ENCODE data around the gene WNT9B.

The WNT9B gene

DNA sequence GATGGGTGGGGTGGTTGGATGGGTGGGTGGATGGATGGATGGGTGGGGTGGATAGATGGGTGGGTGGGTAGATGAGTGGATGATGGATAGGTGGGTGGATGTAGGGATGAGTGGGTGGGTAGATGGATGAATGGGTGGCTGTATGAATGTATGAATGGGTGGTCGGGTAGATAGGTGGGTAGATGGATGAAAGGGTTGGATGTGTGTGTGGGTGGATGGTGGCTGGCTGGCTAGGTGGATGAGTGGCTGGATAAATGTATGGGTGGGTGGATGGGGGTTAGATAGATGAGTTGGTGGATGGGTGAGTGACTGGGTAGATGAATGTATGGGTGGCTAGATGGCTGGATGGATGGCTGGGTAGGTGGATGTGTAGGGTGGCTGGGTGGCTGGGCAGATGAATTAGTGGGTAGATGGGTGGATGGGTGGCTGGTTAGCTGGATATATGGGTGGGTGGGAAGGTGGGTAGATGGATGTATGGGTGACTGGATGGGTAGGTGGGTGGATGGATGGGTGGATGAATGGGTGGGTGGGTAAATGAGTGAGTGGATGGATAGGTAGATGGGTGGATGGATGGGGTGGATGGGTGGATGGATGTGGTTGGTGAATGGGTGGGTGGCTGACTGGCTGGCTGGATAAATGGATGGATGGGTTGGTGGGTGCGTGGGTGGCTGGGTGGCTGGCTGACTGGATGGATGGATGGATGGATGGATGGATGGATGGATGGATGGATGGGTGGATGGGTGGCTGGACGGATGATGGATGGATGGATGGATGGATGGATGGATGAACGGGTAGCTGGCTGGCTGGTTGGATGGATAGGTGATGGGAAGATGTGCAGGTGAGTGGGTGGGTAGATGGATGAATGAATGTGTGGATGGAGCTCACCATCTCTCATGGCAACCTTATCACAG, 52.6 kb downstream of the WNT9B start:
- TF ChIP-seq, protein P1, sequence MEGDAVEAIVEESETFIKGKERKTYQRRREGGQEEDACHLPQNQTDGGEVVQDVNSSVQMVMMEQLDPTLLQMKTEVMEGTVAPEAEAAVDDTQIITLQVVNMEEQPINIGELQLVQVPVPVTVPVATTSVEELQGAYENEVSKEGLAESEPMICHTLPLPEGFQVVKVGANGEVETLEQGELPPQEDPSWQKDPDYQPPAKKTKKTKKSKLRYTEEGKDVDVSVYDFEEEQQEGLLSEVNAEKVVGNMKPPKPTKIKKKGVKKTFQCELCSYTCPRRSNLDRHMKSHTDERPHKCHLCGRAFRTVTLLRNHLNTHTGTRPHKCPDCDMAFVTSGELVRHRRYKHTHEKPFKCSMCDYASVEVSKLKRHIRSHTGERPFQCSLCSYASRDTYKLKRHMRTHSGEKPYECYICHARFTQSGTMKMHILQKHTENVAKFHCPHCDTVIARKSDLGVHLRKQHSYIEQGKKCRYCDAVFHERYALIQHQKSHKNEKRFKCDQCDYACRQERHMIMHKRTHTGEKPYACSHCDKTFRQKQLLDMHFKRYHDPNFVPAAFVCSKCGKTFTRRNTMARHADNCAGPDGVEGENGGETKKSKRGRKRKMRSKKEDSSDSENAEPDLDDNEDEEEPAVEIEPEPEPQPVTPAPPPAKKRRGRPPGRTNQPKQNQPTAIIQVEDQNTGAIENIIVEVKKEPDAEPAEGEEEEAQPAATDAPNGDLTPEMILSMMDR (IDR thresholded peaks at IDR 0.05), result no peak
- no peak overlapping the region for H3K27ac ChIP-seq
- peaks cover 9% of the 10 kb centered on the region for H3K27me3 ChIP-seq
- no peaks in the 10 kb centered on the region for H3K9me3 ChIP-seq
- no peaks in the 10 kb centered on the region for H3K36me3 ChIP-seq
- H3K4me1 ChIP-seq (ENCODE audit: control insufficient read depth in 1 of 2, insufficient read depth in 1 of 2, low read depth in 1 of 2, low read length in 1 of 2), result peaks cover 10 to 14% of the 10 kb centered on the region in 2 experiments
- no peak overlapping the region for H3K4me3 ChIP-seq (ENCODE audit: low read depth in 1 of 2, low read length in 1 of 2)

DNA sequence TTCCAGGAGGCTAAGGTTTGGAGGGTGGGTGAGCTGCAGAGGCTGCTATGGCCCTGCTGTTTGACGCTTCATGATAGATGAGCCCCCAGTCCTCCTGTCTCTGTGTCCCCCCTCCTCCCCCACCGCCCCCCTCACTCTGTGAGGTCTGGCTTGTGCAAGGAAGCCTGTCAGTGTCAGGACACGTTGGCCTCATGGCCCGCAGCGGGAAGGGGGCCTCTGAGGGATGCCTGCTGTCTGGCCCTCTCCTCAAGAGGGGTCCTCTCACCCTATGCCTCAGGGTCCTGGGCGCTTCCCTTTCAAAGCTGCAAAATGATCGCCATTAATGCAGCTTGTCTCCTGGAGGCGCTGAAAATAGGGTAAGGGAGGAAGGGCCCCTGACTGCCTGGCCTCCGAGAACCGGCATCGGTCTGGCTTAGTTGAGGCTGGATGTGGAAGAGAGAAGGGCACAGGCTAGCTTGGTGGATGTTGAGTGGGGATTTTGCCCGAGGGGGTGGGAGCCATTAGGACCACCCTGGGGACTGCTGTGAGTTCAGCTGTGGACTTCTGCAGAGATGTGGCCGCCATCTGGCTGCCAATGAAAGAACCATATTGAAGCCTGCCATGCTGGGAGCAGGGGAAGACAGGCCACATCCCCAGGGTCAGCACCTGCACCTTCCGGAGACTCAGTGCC, 56.8 kb downstream of the WNT9B start:
- Histone ChIP-seq H3K36me3 (no peaks in the 10 kb centered on the region), H3K4me1 (ENCODE audit: control insufficient read depth in 1 of 2, insufficient read depth in 1 of 2, low read depth in 1 of 2, low read length in 1 of 2) (peaks cover 10 to 14% of the 10 kb centered on the region in 2 experiments), H3K27me3 (peaks cover 6% of the 10 kb centered on the region), H3K4me3 (ENCODE audit: low read depth in 1 of 2, low read length in 1 of 2) (no peak overlapping the region), H3K27ac (no peak overlapping the region), H3K9me3 (no peaks in the 10 kb centered on the region)
- TF ChIP-seq, protein P1 (IDR thresholded peaks at IDR 0.05), result no peak

DNA sequence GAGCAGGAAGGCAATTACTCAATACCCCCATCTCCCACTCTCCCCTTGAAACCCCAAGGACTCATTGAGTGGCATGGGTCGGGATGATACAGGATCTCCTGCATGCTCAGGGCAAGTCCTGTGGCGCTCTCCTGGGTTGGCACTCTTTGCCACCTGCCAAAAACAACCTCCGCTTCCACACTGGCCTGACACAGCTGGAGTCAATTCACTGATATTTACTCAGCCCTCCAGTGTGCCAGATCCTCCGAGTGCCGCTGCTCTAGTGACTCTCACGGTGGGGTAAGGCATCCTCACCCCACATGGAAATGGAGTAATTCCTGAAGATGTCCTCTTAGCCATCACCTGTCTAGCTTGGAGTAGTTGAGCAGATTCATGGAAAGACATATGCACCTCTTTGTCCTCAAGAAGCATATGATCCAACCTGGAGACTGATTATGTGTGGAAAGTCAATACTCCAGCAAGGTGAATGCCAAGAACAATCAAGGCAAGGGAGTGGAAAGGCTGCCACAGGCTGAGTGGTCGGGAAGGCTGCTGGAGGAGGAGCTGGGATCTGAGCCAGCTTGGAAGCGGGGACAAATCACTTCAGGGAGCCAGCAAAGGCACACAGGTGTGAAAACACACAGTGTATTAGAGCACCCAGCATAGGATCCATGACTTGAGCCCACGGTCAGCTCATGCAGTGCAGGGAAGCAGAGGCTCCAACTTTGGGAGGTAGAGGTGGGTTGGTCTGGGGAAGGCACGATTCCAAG, 59.0 kb downstream of the WNT9B start:
- Histone ChIP-seq H3K4me3 (ENCODE audit: low read depth in 1 of 2, low read length in 1 of 2) (no peak overlapping the region), H3K9me3 (no peaks in the 10 kb centered on the region), H3K36me3 (no peaks in the 10 kb centered on the region), H3K4me1 (ENCODE audit: control insufficient read depth in 1 of 2, insufficient read depth in 1 of 2, low read depth in 1 of 2, low read length in 1 of 2) (peaks cover 10 to 14% of the 10 kb centered on the region in 2 experiments), H3K27me3 (peaks cover 6% of the 10 kb centered on the region), H3K27ac (no peak overlapping the region)
- TF ChIP-seq, protein P1 (IDR thresholded peaks at IDR 0.05), result no peak

DNA sequence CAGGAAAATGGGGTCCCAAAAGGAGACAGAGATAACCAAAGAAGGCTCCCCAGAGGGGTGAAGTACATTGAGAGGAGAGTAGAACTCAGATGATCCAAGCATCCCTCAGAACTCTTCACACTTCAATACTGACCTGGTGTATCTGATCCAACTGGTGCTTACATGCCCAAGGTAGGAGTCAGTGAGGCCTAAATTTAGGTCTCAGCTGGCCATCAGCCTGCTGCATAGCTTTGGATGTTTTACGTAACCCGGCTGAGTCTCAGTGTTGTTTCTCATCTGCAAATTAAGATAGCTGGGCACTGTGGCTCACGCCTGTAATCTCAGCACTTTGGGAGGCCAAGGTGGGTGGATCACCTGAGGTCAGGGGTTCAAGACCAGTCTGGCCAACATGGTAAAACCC, 59.9 kb downstream of the WNT9B start:
- no peak overlapping the region for H3K27ac ChIP-seq
- TF ChIP-seq, protein P1 (IDR thresholded peaks at IDR 0.05), result no peak
- H3K4me3 ChIP-seq (ENCODE audit: low read depth in 1 of 2, low read length in 1 of 2), result no peak overlapping the region
- no peaks in the 10 kb centered on the region for H3K36me3 ChIP-seq
- H3K27me3 ChIP-seq, result peaks cover 6% of the 10 kb centered on the region
- H3K9me3 ChIP-seq, result no peaks in the 10 kb centered on the region
- peaks cover 1 to 4% of the 10 kb centered on the region in 2 experiments for H3K4me1 ChIP-seq (ENCODE audit: control insufficient read depth in 1 of 2, insufficient read depth in 1 of 2, low read depth in 1 of 2, low read length in 1 of 2)

DNA sequence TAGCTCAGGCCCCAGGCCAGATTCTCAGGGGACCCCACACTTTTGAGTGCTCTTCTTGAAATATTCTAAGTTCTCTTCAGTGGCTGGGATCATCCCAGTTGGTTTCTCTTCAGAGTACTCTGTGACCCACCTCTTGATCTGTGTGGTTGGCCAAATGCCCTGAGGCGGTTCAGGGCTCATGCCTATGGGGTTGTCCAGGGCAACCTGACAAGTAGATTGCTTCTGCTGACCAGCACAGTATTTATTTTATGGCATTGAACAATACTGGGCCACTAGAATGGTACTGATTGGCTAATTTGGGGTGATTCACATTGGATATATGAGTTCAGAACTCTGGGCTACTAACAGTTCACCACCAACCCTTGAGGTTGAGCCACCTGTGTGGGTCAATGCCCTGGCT, 64.2 kb downstream of the WNT9B start:
- H3K27ac ChIP-seq, result no peak overlapping the region
- TF ChIP-seq, protein P1 (IDR thresholded peaks at IDR 0.05), result no peak
- no peaks in the 10 kb centered on the region for H3K4me1 ChIP-seq (ENCODE audit: control insufficient read depth in 1 of 2, insufficient read depth in 1 of 2, low read depth in 1 of 2, low read length in 1 of 2)

More for the DNA sequence above, 64.2 kb downstream of the WNT9B start:
- Histone ChIP-seq H3K36me3 (no peaks in the 10 kb centered on the region), H3K9me3 (no peaks in the 10 kb centered on the region), H3K27me3 (peaks cover 14% of the 10 kb centered on the region), H3K4me3 (ENCODE audit: low read depth in 1 of 2, low read length in 1 of 2) (no peak overlapping the region)

Measured in neutrophil (primary cell).